ENCODE data around the gene SUMO4. TPM values are rescaled to one million over a fixed set of nuclear protein-coding genes. Genes with fewer than 3 reads are reported as not detected.

The SUMO4 gene
- total and polyA plus RNA-seq, 4 donors = 0.83 to 3.3 (median 0.84) TPM; not detected in 1

DNA sequence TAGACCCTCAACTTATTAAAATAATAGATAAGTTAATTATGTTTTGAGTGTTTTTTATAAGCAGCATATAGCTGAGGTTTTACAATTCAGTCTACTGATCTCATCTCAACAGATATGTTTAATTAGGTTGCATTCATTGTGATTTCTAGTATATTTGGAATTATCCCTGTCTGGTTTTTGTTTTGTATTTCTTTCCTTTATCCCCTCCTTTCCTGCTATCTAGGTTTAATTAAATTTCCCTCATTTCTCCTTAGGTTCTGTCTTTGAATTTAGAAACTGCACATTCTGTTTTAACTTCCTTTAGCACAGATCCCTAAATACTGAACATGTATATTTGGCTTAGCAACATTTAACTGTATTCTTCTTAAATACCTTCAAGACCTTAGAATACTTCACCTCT lies 4.9 kb upstream of the SUMO4 start:
- no peak overlapping the region for H3K9ac ChIP-seq (ENCODE audit: low read depth in 1 of 2, low read length in 2 of 2)
- peaks cover 0 to 14% (median 9%) of the 10 kb centered on the region in 4 donors for H3K36me3 ChIP-seq (ENCODE audit: control insufficient read depth in 4 of 4, insufficient read depth in 3 of 4, low read depth in 1 of 4, low read length in 3 of 4)
- DNase-seq (ENCODE audit: low spot score) = no peak
- H3K27ac ChIP-seq (ENCODE audit: low read depth in 1 of 2, low read length in 2 of 2) = no peak overlapping the region
- H3K4me1 ChIP-seq (ENCODE audit: control insufficient read depth in 4 of 4, insufficient read depth in 4 of 4, low read length in 3 of 4) = peaks cover 3 to 30% (median 19%) of the 10 kb centered on the region in 4 donors
- H3K9me3 ChIP-seq (ENCODE audit: control insufficient read depth in 4 of 4, low read length in 3 of 4) = no peaks in the 10 kb centered on the region
- H3K27me3 ChIP-seq (ENCODE audit: control insufficient read depth in 4 of 4, insufficient read depth in 4 of 4, low read length in 3 of 4) = no peaks in the 10 kb centered on the region
- H3K4me3 ChIP-seq (ENCODE audit: low read depth in 1 of 3, low read length in 3 of 3) = no peak overlapping the region
- TF ChIP-seq JUND (IDR thresholded peaks at IDR 0.05) (no peak), FOXA1 (IDR thresholded peaks at IDR 0.05) (no peak), SP1 (IDR thresholded peaks at IDR 0.05) (no peak), RAD21 (IDR thresholded peaks at IDR 0.05) (no peak), FOXA2 (IDR thresholded peaks at IDR 0.05) (no peak), EGR1 (IDR thresholded peaks at IDR 0.05; ENCODE audit: low read depth in 2 of 2) (no peak), HNF4A (conservative IDR thresholded peaks at IDR 0.05) (no peak), ATF3 (IDR thresholded peaks at IDR 0.05) (no peak), RXRA (IDR thresholded peaks at IDR 0.05) (no peak), NR2F2 (IDR thresholded peaks at IDR 0.05) (no peak), TAF1 (conservative IDR thresholded peaks at IDR 0.05) (no peak), YY1 (IDR thresholded peaks at IDR 0.05) (no peak), ZBTB33 (IDR thresholded peaks at IDR 0.05) (no peak), HNF4G (IDR thresholded peaks at IDR 0.05) (no peak)
- TF ChIP-seq, protein P1, sequence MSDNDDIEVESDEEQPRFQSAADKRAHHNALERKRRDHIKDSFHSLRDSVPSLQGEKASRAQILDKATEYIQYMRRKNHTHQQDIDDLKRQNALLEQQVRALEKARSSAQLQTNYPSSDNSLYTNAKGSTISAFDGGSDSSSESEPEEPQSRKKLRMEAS (IDR thresholded peaks at IDR 0.05) = no peak

DNA sequence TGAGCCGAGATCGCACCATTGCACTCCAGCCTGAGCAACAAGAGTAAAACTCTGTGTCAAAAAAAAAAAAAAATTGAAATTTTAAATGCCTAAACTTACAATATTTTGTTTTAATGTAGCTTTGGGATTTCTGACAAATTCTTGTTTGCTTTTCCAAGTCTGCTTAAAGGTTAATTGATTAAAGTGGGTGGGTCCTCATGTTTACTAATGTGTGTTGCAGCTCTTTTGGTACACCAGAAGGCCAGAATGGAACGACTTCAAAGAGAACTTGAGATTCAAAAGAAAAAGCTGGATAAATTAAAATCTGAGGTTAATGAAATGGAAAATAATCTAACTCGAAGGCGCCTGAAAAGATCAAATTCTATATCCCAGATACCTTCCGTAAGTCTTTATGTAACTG lies 2.7 kb upstream of the SUMO4 start:
- peaks cover under 1 to 19% (median 13%) of the 10 kb centered on the region in 4 donors for H3K36me3 ChIP-seq (ENCODE audit: control insufficient read depth in 4 of 4, insufficient read depth in 3 of 4, low read depth in 1 of 4, low read length in 3 of 4)
- DNase-seq (ENCODE audit: low spot score) = no peak
- H3K27me3 ChIP-seq (ENCODE audit: control insufficient read depth in 4 of 4, insufficient read depth in 4 of 4, low read length in 3 of 4) = no peaks in the 10 kb centered on the region
- H3K9ac ChIP-seq (ENCODE audit: low read depth in 1 of 2, low read length in 2 of 2) = no peak overlapping the region
- peaks cover 3 to 28% (median 17%) of the 10 kb centered on the region in 4 donors for H3K4me1 ChIP-seq (ENCODE audit: control insufficient read depth in 4 of 4, insufficient read depth in 4 of 4, low read length in 3 of 4)
- no peak overlapping the region for H3K4me3 ChIP-seq (ENCODE audit: low read depth in 1 of 3, low read length in 3 of 3)
- H3K9me3 ChIP-seq (ENCODE audit: control insufficient read depth in 4 of 4, low read length in 3 of 4) = no peaks in the 10 kb centered on the region
- 66% methylated on average over 6 of the region's 6 CpGs for WGBS
- peak; percentile 29 for TF ChIP-seq SP1 (IDR thresholded peaks at IDR 0.05)
- no peak for TF ChIP-seq ATF3 (IDR thresholded peaks at IDR 0.05)
- peak; percentile 47 to 59 for TF ChIP-seq RXRA (IDR thresholded peaks at IDR 0.05)
- TF ChIP-seq HNF4A (conservative IDR thresholded peaks at IDR 0.05) = peak in 1 of 2 donors; percentile 17
- TF ChIP-seq FOXA2 (IDR thresholded peaks at IDR 0.05) = peak; percentile 11
- TF ChIP-seq YY1 (IDR thresholded peaks at IDR 0.05) = peak; percentile 30
- TF ChIP-seq EGR1 (IDR thresholded peaks at IDR 0.05; ENCODE audit: low read depth in 2 of 2) = no peak
- peak overlapping the region; percentile 26 to 59 for H3K27ac ChIP-seq (ENCODE audit: low read depth in 1 of 2, low read length in 2 of 2)

DNA sequence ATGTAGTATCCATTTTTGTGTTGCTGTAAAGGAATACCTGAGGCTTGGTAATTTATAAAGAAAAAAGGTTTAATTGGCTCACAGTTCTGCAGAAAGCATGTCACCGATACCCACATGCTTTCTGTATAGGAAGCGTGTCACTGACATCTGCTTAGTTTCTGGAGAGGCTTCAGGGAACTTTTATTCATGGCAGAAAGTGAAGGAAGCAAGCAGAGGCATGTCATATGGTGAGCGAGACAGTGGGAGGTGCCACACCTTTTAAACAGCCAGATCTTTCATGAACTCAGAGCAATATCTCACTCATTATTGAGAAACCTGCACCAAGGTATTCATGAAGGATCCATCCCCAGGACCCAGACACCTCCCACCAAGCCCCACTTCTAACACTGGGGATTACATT lies 3.5 kb downstream of the SUMO4 start:
- no peaks in the 10 kb centered on the region for H3K27me3 ChIP-seq (ENCODE audit: control insufficient read depth in 4 of 4, insufficient read depth in 4 of 4, low read length in 3 of 4)
- H3K4me1 ChIP-seq (ENCODE audit: control insufficient read depth in 4 of 4, insufficient read depth in 4 of 4, low read length in 3 of 4) = peaks cover 0 to 13% (median 1%) of the 10 kb centered on the region in 4 donors
- H3K9ac ChIP-seq (ENCODE audit: low read depth in 1 of 2, low read length in 2 of 2) = no peak overlapping the region
- no peak for DNase-seq (ENCODE audit: low spot score)
- TF ChIP-seq CTCF (IDR thresholded peaks at IDR 0.05; ENCODE audit: low read depth, low read length, missing input control) (no peak), SP1 (IDR thresholded peaks at IDR 0.05) (no peak), FOXA2 (IDR thresholded peaks at IDR 0.05) (no peak), FOXA1 (IDR thresholded peaks at IDR 0.05) (no peak), RXRA (IDR thresholded peaks at IDR 0.05) (no peak), TAF1 (conservative IDR thresholded peaks at IDR 0.05) (no peak), EGR1 (IDR thresholded peaks at IDR 0.05; ENCODE audit: low read depth in 2 of 2) (no peak)
- peaks cover 1 to 22% (median 12%) of the 10 kb centered on the region in 4 donors for H3K36me3 ChIP-seq (ENCODE audit: control insufficient read depth in 4 of 4, insufficient read depth in 3 of 4, low read depth in 1 of 4, low read length in 3 of 4)
- H3K9me3 ChIP-seq (ENCODE audit: control insufficient read depth in 4 of 4, low read length in 3 of 4) = no peaks in the 10 kb centered on the region
- WGBS = 97% methylated on average over 3 of the region's 3 CpGs
- no peak overlapping the region for H3K27ac ChIP-seq (ENCODE audit: low read depth in 1 of 2, low read length in 2 of 2)
- no peak overlapping the region for H3K4me3 ChIP-seq (ENCODE audit: low read depth in 1 of 3, low read length in 3 of 3)
